Measurements from ENCODE around the gene ASTN2.

The ASTN2 gene

GRCh38 chr9:116937361-116937760, 477.5 kb downstream of the ASTN2 start:
- TF ChIP-seq, protein P1, sequence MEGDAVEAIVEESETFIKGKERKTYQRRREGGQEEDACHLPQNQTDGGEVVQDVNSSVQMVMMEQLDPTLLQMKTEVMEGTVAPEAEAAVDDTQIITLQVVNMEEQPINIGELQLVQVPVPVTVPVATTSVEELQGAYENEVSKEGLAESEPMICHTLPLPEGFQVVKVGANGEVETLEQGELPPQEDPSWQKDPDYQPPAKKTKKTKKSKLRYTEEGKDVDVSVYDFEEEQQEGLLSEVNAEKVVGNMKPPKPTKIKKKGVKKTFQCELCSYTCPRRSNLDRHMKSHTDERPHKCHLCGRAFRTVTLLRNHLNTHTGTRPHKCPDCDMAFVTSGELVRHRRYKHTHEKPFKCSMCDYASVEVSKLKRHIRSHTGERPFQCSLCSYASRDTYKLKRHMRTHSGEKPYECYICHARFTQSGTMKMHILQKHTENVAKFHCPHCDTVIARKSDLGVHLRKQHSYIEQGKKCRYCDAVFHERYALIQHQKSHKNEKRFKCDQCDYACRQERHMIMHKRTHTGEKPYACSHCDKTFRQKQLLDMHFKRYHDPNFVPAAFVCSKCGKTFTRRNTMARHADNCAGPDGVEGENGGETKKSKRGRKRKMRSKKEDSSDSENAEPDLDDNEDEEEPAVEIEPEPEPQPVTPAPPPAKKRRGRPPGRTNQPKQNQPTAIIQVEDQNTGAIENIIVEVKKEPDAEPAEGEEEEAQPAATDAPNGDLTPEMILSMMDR (IDR thresholded peaks at IDR 0.05; ENCODE audit: extremely low read depth, insufficient read depth, missing control alignments): no peak
- in situ Hi-C loops (cut with MboI; ENCODE audit: low pct_unique_long_range_greater_than_20kb, low sequenced_read_pairs, unreplicated experiment): no loop called here
- DNase-seq (ENCODE audit: low spot score): no peak

- TF ChIP-seq, protein P1 (IDR thresholded peaks at IDR 0.05; ENCODE audit: extremely low read depth, insufficient read depth, missing control alignments): no peak
- in situ Hi-C loops (cut with MboI; ENCODE audit: low pct_unique_long_range_greater_than_20kb, low sequenced_read_pairs, unreplicated experiment): no loop called here
- no peak for DNase-seq (ENCODE audit: low spot score)
Measured at GRCh38 chr9:116935149-116935897, 479.5 kb downstream of the ASTN2 start.

DNA sequence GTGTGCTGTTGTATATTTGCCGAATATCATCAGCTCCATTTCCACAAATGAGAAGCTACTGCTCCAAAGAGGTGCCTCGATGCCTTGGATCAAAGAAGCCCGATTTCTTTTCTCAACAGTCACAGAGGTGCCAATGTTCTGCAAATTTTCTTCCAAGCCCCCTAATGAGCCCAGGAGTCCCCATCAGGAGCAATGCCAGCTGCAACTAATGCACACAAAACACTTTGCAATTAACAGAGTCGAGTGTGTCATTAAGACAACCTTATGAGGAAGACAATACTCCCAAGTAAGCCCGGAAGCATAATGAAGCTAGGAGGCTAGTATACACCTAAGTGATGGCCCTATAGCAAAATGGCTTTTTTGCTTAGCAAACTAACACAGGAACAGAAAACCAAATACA, 480.7 kb downstream of the ASTN2 start:
- in situ Hi-C loops (cut with MboI; ENCODE audit: low pct_unique_long_range_greater_than_20kb, low sequenced_read_pairs, unreplicated experiment): no loop called here
- no peak for DNase-seq (ENCODE audit: low spot score)
- TF ChIP-seq, protein P1 (IDR thresholded peaks at IDR 0.05; ENCODE audit: extremely low read depth, insufficient read depth, missing control alignments): no peak

- TF ChIP-seq, protein P1 (IDR thresholded peaks at IDR 0.05; ENCODE audit: extremely low read depth, insufficient read depth, missing control alignments): no peak
- DNase-seq (ENCODE audit: low spot score): no peak
- in situ Hi-C loops (cut with MboI; ENCODE audit: low pct_unique_long_range_greater_than_20kb, low sequenced_read_pairs, unreplicated experiment): no loop called here
Measured at GRCh38 chr9:116933251-116933650, 481.6 kb downstream of the ASTN2 start.

DNA sequence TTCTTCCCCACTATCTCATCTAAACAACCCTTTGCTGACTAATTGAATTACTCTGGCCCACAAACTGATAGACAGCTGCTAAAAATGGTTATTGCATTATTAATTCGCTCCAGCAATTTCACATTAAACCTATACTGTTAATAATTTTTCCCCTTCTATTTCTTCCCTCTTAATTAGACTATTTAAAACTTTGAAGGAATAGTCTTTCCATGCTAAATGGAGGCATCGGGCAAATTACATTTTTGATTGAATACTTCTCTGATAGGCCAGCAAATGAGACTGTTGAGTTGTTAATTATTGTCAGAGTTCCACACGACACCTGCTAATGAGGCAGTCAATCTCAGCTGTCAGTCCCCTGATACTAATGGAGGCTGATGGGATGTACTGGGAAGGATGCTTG, 485.2 kb downstream of the ASTN2 start:
- in situ Hi-C loops (cut with MboI; ENCODE audit: low pct_unique_long_range_greater_than_20kb, low sequenced_read_pairs, unreplicated experiment): no loop called here
- TF ChIP-seq, protein P1 (IDR thresholded peaks at IDR 0.05; ENCODE audit: extremely low read depth, insufficient read depth, missing control alignments): no peak
- DNase-seq (ENCODE audit: low spot score): no peak

DNA sequence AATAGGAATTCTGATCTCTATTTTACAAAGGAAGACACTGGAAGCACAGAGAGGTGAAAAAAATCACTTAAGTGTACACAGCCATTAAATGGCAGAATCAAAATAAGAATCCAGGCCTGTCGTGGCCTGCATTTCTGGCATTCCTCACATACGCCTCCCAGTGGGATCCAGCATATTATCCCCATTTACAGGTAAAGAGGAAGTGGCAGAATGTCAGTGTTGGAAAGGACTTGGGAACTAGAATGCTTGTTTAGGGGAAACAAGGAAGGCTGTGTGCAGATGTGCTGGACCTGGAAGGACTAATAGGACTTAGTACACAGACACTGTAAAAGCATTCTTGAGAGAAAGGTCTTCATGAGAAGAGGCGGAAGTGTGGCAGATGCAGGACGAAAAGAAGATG, 486.0 kb downstream of the ASTN2 start:
- DNase-seq (ENCODE audit: low spot score): no peak
- TF ChIP-seq, protein P1 (IDR thresholded peaks at IDR 0.05; ENCODE audit: extremely low read depth, insufficient read depth, missing control alignments): no peak

More for the DNA sequence above, 486.0 kb downstream of the ASTN2 start:
- in situ Hi-C loops (cut with MboI; ENCODE audit: low pct_unique_long_range_greater_than_20kb, low sequenced_read_pairs, unreplicated experiment): no loop called here

All from GM13977 (cell line).